ENCODE measurements around the gene OR4S2. TPM values are rescaled to one million over a fixed set of nuclear protein-coding genes. Genes with fewer than 3 reads are reported as not detected.

Gene OR4S2
- total and polyA plus RNA-seq, 2 of the 8 experiments (the other 6 are each of a cell fraction or from before 2014, with no cell fraction given): not detected

DNA sequence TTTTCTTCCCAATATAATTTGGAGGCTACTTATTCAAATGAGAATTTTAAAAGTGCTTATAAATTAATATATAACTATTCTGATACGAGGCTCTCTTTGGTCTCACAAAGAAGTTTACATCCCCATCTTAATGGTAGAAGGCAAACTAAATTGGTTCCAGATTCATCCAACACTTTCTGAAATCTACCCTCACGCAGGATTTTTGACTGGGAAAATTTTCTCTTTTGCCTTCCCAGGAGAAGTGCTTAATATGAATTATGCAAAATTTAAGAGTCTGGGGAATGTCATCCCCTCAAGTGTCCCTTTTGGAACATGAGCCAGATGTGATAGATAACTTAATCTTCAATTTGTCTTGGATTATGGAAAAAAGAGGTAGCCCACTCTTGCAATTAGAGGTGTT, 40.6 kb upstream of the OR4S2 start, which contains the start of gene OR4C11 (continued):
- TF ChIP-seq, protein P1, sequence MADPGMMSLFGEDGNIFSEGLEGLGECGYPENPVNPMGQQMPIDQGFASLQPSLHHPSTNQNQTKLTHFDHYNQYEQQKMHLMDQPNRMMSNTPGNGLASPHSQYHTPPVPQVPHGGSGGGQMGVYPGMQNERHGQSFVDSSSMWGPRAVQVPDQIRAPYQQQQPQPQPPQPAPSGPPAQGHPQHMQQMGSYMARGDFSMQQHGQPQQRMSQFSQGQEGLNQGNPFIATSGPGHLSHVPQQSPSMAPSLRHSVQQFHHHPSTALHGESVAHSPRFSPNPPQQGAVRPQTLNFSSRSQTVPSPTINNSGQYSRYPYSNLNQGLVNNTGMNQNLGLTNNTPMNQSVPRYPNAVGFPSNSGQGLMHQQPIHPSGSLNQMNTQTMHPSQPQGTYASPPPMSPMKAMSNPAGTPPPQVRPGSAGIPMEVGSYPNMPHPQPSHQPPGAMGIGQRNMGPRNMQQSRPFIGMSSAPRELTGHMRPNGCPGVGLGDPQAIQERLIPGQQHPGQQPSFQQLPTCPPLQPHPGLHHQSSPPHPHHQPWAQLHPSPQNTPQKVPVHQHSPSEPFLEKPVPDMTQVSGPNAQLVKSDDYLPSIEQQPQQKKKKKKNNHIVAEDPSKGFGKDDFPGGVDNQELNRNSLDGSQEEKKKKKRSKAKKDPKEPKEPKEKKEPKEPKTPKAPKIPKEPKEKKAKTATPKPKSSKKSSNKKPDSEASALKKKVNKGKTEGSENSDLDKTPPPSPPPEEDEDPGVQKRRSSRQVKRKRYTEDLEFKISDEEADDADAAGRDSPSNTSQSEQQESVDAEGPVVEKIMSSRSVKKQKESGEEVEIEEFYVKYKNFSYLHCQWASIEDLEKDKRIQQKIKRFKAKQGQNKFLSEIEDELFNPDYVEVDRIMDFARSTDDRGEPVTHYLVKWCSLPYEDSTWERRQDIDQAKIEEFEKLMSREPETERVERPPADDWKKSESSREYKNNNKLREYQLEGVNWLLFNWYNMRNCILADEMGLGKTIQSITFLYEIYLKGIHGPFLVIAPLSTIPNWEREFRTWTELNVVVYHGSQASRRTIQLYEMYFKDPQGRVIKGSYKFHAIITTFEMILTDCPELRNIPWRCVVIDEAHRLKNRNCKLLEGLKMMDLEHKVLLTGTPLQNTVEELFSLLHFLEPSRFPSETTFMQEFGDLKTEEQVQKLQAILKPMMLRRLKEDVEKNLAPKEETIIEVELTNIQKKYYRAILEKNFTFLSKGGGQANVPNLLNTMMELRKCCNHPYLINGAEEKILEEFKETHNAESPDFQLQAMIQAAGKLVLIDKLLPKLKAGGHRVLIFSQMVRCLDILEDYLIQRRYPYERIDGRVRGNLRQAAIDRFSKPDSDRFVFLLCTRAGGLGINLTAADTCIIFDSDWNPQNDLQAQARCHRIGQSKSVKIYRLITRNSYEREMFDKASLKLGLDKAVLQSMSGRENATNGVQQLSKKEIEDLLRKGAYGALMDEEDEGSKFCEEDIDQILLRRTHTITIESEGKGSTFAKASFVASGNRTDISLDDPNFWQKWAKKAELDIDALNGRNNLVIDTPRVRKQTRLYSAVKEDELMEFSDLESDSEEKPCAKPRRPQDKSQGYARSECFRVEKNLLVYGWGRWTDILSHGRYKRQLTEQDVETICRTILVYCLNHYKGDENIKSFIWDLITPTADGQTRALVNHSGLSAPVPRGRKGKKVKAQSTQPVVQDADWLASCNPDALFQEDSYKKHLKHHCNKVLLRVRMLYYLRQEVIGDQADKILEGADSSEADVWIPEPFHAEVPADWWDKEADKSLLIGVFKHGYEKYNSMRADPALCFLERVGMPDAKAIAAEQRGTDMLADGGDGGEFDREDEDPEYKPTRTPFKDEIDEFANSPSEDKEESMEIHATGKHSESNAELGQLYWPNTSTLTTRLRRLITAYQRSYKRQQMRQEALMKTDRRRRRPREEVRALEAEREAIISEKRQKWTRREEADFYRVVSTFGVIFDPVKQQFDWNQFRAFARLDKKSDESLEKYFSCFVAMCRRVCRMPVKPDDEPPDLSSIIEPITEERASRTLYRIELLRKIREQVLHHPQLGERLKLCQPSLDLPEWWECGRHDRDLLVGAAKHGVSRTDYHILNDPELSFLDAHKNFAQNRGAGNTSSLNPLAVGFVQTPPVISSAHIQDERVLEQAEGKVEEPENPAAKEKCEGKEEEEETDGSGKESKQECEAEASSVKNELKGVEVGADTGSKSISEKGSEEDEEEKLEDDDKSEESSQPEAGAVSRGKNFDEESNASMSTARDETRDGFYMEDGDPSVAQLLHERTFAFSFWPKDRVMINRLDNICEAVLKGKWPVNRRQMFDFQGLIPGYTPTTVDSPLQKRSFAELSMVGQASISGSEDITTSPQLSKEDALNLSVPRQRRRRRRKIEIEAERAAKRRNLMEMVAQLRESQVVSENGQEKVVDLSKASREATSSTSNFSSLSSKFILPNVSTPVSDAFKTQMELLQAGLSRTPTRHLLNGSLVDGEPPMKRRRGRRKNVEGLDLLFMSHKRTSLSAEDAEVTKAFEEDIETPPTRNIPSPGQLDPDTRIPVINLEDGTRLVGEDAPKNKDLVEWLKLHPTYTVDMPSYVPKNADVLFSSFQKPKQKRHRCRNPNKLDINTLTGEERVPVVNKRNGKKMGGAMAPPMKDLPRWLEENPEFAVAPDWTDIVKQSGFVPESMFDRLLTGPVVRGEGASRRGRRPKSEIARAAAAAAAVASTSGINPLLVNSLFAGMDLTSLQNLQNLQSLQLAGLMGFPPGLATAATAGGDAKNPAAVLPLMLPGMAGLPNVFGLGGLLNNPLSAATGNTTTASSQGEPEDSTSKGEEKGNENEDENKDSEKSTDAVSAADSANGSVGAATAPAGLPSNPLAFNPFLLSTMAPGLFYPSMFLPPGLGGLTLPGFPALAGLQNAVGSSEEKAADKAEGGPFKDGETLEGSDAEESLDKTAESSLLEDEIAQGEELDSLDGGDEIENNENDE (IDR thresholded peaks at IDR 0.05; ENCODE audit: insufficient replicate concordance, low read length): no peak
- TF ChIP-seq RBBP5 (IDR thresholded peaks at IDR 0.05; ENCODE audit: borderline replicate concordance, low read depth, low read length) (no peak), CHD2 (IDR thresholded peaks at IDR 0.05; ENCODE audit: low read length) (no peak), JUN (IDR thresholded peaks at IDR 0.05; ENCODE audit: low read depth, low read length) (no peak), CBX5 (IDR thresholded peaks at IDR 0.05; ENCODE audit: low read depth, low read length) (no peak), BACH1 (IDR thresholded peaks at IDR 0.05; ENCODE audit: low read length) (no peak), YY1 (IDR thresholded peaks at IDR 0.05; ENCODE audit: low read depth, low read length) (no peak), CEBPB (IDR thresholded peaks at IDR 0.05; ENCODE audit: low read depth, low read length) (no peak), TBP (IDR thresholded peaks at IDR 0.05; ENCODE audit: low read depth, low read length) (no peak), SP1 (IDR thresholded peaks at IDR 0.05; ENCODE audit: low read depth, low read length) (no peak), KDM4A (IDR thresholded peaks at IDR 0.05; ENCODE audit: low read depth, low read length, severe bottlenecking) (no peak)

Measured in H1 (cell line).